IMR-90 (cell line): Measurements from ENCODE around the gene MAP1A. TPM values are rescaled to one million over a fixed set of nuclear protein-coding genes. Genes with fewer than 3 reads are reported as not detected.

Experiments
- ATAC-seq: fragments of 200-7000 bp; cut with Tn5 transposase; 2 replicates; pipeline ENCODE4 v1.9.1; 2020; ENCODE audit warnings: low read depth, mild to moderate bottlenecking, moderate library complexity
- BruUV-seq: library from RNA; stranded (reverse); fragments of 400-500 nt; replicated peaks from 2 replicates; lab custom pipeline; 2021; lab: Mats Ljungman, UMichigan
- CTCF ChIA-PET: fragments of 300-600 bp; formaldehyde crosslinking; extraction: SDS; loops from one replicate; lab custom pipeline; 2021; ENCODE audit warnings: antibody characterized with exemption; lab: Yijun Ruan, JAX
- POLR2A ChIA-PET: fragments of 300-600 bp; sonication (Branson Sonifier 250); formaldehyde crosslinking; loops from one replicate; lab custom pipeline; 2022; ENCODE audit warnings: antibody characterized with exemption; ENCODE audit not compliant: unreplicated experiment; lab: Charles Lee
- DNase-seq: peaks from one replicate; pipeline ENCODE4 v3.0.0; 2013
- H2AFZ ChIP-seq: replicated peaks from 2 replicates; pipeline ENCODE3; 2013; ENCODE audit warnings: low read length, mild to moderate bottlenecking; ENCODE audit not compliant: poor library complexity
- H2AK5ac ChIP-seq: 2 replicates; pipeline ENCODE4 v1.6.1; 2013; ENCODE audit warnings: low read depth, low read length, inconsistent platforms
- H2AK9ac ChIP-seq: replicated peaks from 2 replicates; pipeline ENCODE3; 2013; ENCODE audit warnings: mild to moderate bottlenecking, low read depth, low read length, moderate library complexity; ENCODE audit not compliant: poor library complexity
- H2BK120ac ChIP-seq: 2 replicates; pipeline ENCODE4 v1.6.1; 2013; ENCODE audit warnings: low read depth, low read length, inconsistent platforms
- H2BK15ac ChIP-seq: 3 replicates; pipeline ENCODE4 v1.6.1; 2013; ENCODE audit warnings: low read depth, low read length, inconsistent platforms
- H2BK20ac ChIP-seq: 2 replicates; pipeline ENCODE4 v1.6.1; 2013; ENCODE audit warnings: low read depth, mild to moderate bottlenecking, inconsistent platforms, low read length, moderate library complexity
- H2BK5ac ChIP-seq: 2 replicates; pipeline ENCODE4 v1.6.1; 2013; ENCODE audit warnings: mild to moderate bottlenecking, low read depth, low read length, inconsistent platforms; ENCODE audit not compliant: poor library complexity, severe bottlenecking
- H3K14ac ChIP-seq: replicated peaks from 2 replicates; pipeline ENCODE4 v1.6.1; 2013; ENCODE audit warnings: low read depth, low read length, inconsistent platforms
- H3K18ac ChIP-seq: 2 replicates; pipeline ENCODE4 v1.6.1; 2013; ENCODE audit warnings: low read depth, low read length, control low read depth
- H3K23ac ChIP-seq: 2 replicates; pipeline ENCODE4 v1.6.1; 2013; ENCODE audit warnings: low read depth, low read length, inconsistent platforms
- H3K27ac ChIP-seq: 2 replicates; pipeline ENCODE4 v1.5.1; 2013; ENCODE audit warnings: mild to moderate bottlenecking, control low read depth, low read length; ENCODE audit not compliant: insufficient read depth
- H3K27me3 ChIP-seq: 2 replicates; pipeline ENCODE4 v1.6.1; 2013; ENCODE audit warnings: low read length; ENCODE audit not compliant: control insufficient read depth, insufficient read depth
- H3K36me3 ChIP-seq: 2 replicates; pipeline ENCODE4 v1.6.1; 2013; ENCODE audit warnings: low read length, mixed read lengths; ENCODE audit not compliant: control insufficient read depth, insufficient read depth
- H3K4ac ChIP-seq: 2 replicates; pipeline ENCODE4 v1.6.1; 2013; ENCODE audit warnings: low read depth, low read length, inconsistent platforms
- H3K4me1 ChIP-seq: 2 replicates; pipeline ENCODE4 v1.6.1; 2013; ENCODE audit warnings: low read length, mixed read lengths; ENCODE audit not compliant: control insufficient read depth, insufficient read depth
- H3K4me2 ChIP-seq: 2 replicates; pipeline ENCODE4 v1.6.1; 2013; ENCODE audit warnings: low read depth, mild to moderate bottlenecking, control low read depth, low read length, moderate library complexity
- H3K4me3 ChIP-seq: 2 replicates; pipeline ENCODE4 v1.5.1; 2013; ENCODE audit warnings: low read depth, mild to moderate bottlenecking, control low read depth, low read length, moderate library complexity; ENCODE audit not compliant: insufficient read depth
- H3K56ac ChIP-seq: 2 replicates; pipeline ENCODE4 v1.6.1; 2013; ENCODE audit warnings: low read length, inconsistent platforms; ENCODE audit not compliant: insufficient read depth; ENCODE audit errors: extremely low read depth
- H3K79me1 ChIP-seq, 2 experiments: 2 replicates each; pipeline ENCODE4 v1.6.1; 2013; ENCODE audit warnings: low read length in 2 of 2, inconsistent platforms in 1 of 2, low read depth in 1 of 2
- H3K9ac ChIP-seq: 2 replicates; pipeline ENCODE4 v1.6.1; 2013; ENCODE audit warnings: low read depth, low read length, control low read depth
- H3K9me1 ChIP-seq: 2 replicates; pipeline ENCODE4 v1.6.1; 2013; ENCODE audit warnings: low read length, inconsistent platforms; ENCODE audit not compliant: insufficient read depth
- H3K9me3 ChIP-seq: 2 replicates; pipeline ENCODE4 v1.6.1; 2013; ENCODE audit warnings: low read length; ENCODE audit not compliant: control insufficient read depth, insufficient read depth
- H4K20me1 ChIP-seq: 2 replicates; pipeline ENCODE4 v1.6.1; 2013; ENCODE audit warnings: low read length, inconsistent platforms; ENCODE audit not compliant: insufficient read depth
- H4K5ac ChIP-seq: 2 replicates; pipeline ENCODE4 v1.6.1; 2013; ENCODE audit warnings: mild to moderate bottlenecking, low read depth, low read length, control low read depth
- H4K8ac ChIP-seq, 2 experiments: 2 replicates each; pipeline ENCODE4 v1.6.1; 2013; ENCODE audit warnings: low read depth in 2 of 2, low read length in 2 of 2, control low read depth in 1 of 2, inconsistent platforms in 1 of 2
- H4K91ac ChIP-seq: 2 replicates; pipeline ENCODE4 v1.6.1; 2013; ENCODE audit warnings: low read depth, low read length, inconsistent platforms; ENCODE audit not compliant: insufficient read depth
- BHLHE40 ChIP-seq: fragments of 150-350 bp; IDR thresholded peaks from 2 replicates; pipeline ENCODE4 v1.6.1; 2016; ENCODE audit warnings: mild to moderate bottlenecking, low read depth, low read length
- CEBPB ChIP-seq: IDR thresholded peaks from 2 replicates; pipeline ENCODE4 v1.6.1; 2012; ENCODE audit warnings: low read depth, low read length, improper control_type of control experiment
- CHD1 ChIP-seq: IDR thresholded peaks from 2 replicates; pipeline ENCODE4 v1.6.1; 2012; ENCODE audit warnings: low read depth, low read length, improper control_type of control experiment
- CTCF ChIP-seq: conservative IDR thresholded peaks from 2 replicates; pipeline ENCODE4 v1.5.1; 2012; ENCODE audit warnings: mild to moderate bottlenecking, low read depth, low read length, improper control_type of control experiment
- FOS ChIP-seq: fragments of 150-350 bp; IDR thresholded peaks from 2 replicates; pipeline ENCODE4 v1.6.1; 2016; ENCODE audit warnings: low read depth, low read length
- MAFK ChIP-seq: IDR thresholded peaks from 2 replicates; pipeline ENCODE4 v1.6.1; 2012; ENCODE audit warnings: low read depth, low read length, improper control_type of control experiment
- MXI1 ChIP-seq: IDR thresholded peaks from 2 replicates; pipeline ENCODE4 v1.6.1; 2012; ENCODE audit warnings: low read depth, mild to moderate bottlenecking, low read length, moderate library complexity, borderline replicate concordance
- NFE2L2 ChIP-seq: fragments of 150-350 bp; IDR thresholded peaks from 2 replicates; pipeline ENCODE4 v1.6.1; 2016; ENCODE audit warnings: low read depth, mild to moderate bottlenecking, low read length
- POLR2A ChIP-seq: IDR thresholded peaks from 2 replicates; pipeline ENCODE4 v1.6.1; 2012; ENCODE audit warnings: mild to moderate bottlenecking, low read depth, low read length
- RAD21 ChIP-seq: IDR thresholded peaks from 2 replicates; pipeline ENCODE4 v1.6.1; 2012; ENCODE audit warnings: low read length, improper control_type of control experiment
- RCOR1 ChIP-seq: IDR thresholded peaks from 2 replicates; pipeline ENCODE4 v1.6.1; 2012; ENCODE audit warnings: mild to moderate bottlenecking, low read length, improper control_type of control experiment; ENCODE audit not compliant: insufficient replicate concordance
- RFX5 ChIP-seq: IDR thresholded peaks from 2 replicates; pipeline ENCODE4 v1.8.0; 2012; ENCODE audit warnings: low read depth, mild to moderate bottlenecking, low read length, moderate library complexity
- SMC3 ChIP-seq: fragments of 150-350 bp; IDR thresholded peaks from 2 replicates; pipeline ENCODE4 v1.6.1; 2016; ENCODE audit warnings: low read depth, mild to moderate bottlenecking, antibody characterized with exemption, low read length, moderate library complexity
- WGBS, 2 experiments: methylation state at CpG; one replicate each; pipeline versions ENCODE4 v1.1.5 to v1.1.7; 2013; ENCODE audit warnings: missing lambda C conversion rate in 2 of 2; ENCODE audit not compliant: insufficient read length in 1 of 2; ENCODE audit errors: extremely low coverage in 2 of 2; 5-methylcytosine and 5-hydroxymethylcytosine counted together
- dilution Hi-C: fragments of 300-500 bp; cut with HindIII; formaldehyde crosslinking; loops from one replicate; pipeline ENCODE4 v1.14.3; 2018; ENCODE audit warnings: low sequenced_read_pairs; ENCODE audit not compliant: unreplicated experiment
- in situ Hi-C: fragments of 300-500 bp; cut with MboI; formaldehyde crosslinking; loops from 3 replicates; pipeline ENCODE4 v1.14.3; 2019; ENCODE audit warnings: low sequenced_read_pairs, inconsistent platforms, mixed read lengths
- intact Hi-C: fragments of 100-400 bp; cut with micrococcal nuclease; formaldehyde crosslinking; loops from 2 replicates; pipeline ENCODE4 v1.10.0; 2022
- polyA plus RNA-seq, 3 experiments: library from polyadenylated mRNA; depleted of rRNA; stranded (reverse); fragments of >200 nt; gene quantifications; 2 replicates each; pipeline ENCODE4 v1.2.3, GENCODE V29; 2012; ENCODE audit warnings: low replicate concordance in 1 of 3
- total RNA-seq: library from RNA; depleted of rRNA; stranded (reverse); fragments of >200 nt; gene quantifications from 2 replicates; pipeline ENCODE4 v1.2.3, GENCODE V29; 2012
- TF ChIP-seq, protein P1 (sequence below): fragments of 150-350 bp; IDR thresholded peaks from 2 replicates; pipeline ENCODE4 v1.6.1; 2016; ENCODE audit warnings: low read depth, mild to moderate bottlenecking, low read length, moderate library complexity, borderline replicate concordance
- TF ChIP-seq, protein P2 (sequence below): fragments of 150-350 bp; IDR thresholded peaks from 2 replicates; pipeline ENCODE4 v1.6.1; 2017; ENCODE audit warnings: mild to moderate bottlenecking, antibody characterized with exemption, low read length, low read depth

Gene MAP1A
- total and polyA plus RNA-seq, 2 of the 4 experiments (the other 2 are of a cell fraction): 28.7 to 48.2 TPM

GRCh38 chr15:43527802-43528541 lies 10.6 kb downstream of the MAP1A start:
- DNase-seq (no peak), ATAC-seq (peak; percentile 4; the same call in 1 of the 2 replicates)
- Histone ChIP-seq H3K4me2 (no peak overlapping the region), H3K23ac (no peak overlapping the region), H3K36me3 (peaks cover 50% of the 10 kb centered on the region), H3K14ac (no peak overlapping the region), H2AK9ac (no peak overlapping the region), H2BK20ac (no peak overlapping the region), H3K4me3 (no peak overlapping the region), H2BK5ac (no peak overlapping the region), H3K9me1 (peaks cover 29% of the 10 kb centered on the region), H3K79me1 (peaks cover 4 to 53% of the 10 kb centered on the region in 2 experiments), H4K8ac (no peak overlapping the region), H2AK5ac (no peak overlapping the region), H4K5ac (no peak overlapping the region), H3K18ac (no peak overlapping the region), H3K4me1 (peaks cover 3% of the 10 kb centered on the region), H2BK120ac (no peak overlapping the region), H2AFZ (no peak overlapping the region), H3K27me3 (no peaks in the 10 kb centered on the region), H3K4ac (no peak overlapping the region), H4K20me1 (peaks cover 37% of the 10 kb centered on the region), H3K9me3 (no peaks in the 10 kb centered on the region), H3K27ac (no peak overlapping the region), H4K91ac (no peak overlapping the region), H2BK15ac (no peak overlapping the region), H3K9ac (no peak overlapping the region), H3K56ac (no peak overlapping the region)
- CTCF ChIA-PET: no interaction called here
- BruUV-seq: no TSS peak
- TF ChIP-seq, protein P1, sequence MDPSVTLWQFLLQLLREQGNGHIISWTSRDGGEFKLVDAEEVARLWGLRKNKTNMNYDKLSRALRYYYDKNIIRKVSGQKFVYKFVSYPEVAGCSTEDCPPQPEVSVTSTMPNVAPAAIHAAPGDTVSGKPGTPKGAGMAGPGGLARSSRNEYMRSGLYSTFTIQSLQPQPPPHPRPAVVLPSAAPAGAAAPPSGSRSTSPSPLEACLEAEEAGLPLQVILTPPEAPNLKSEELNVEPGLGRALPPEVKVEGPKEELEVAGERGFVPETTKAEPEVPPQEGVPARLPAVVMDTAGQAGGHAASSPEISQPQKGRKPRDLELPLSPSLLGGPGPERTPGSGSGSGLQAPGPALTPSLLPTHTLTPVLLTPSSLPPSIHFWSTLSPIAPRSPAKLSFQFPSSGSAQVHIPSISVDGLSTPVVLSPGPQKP: no peak
- TF ChIP-seq POLR2A: no peak
- TF ChIP-seq NFE2L2: no peak
- no peak for TF ChIP-seq CEBPB
- TF ChIP-seq RCOR1: no peak
- TF ChIP-seq FOS: no peak
- TF ChIP-seq CTCF: no peak
- no peak for TF ChIP-seq RFX5
- TF ChIP-seq RAD21: no peak
- TF ChIP-seq MAFK: no peak
- TF ChIP-seq SMC3: no peak
- no peak for TF ChIP-seq BHLHE40
- no peak for TF ChIP-seq CHD1
- TF ChIP-seq, protein P2, sequence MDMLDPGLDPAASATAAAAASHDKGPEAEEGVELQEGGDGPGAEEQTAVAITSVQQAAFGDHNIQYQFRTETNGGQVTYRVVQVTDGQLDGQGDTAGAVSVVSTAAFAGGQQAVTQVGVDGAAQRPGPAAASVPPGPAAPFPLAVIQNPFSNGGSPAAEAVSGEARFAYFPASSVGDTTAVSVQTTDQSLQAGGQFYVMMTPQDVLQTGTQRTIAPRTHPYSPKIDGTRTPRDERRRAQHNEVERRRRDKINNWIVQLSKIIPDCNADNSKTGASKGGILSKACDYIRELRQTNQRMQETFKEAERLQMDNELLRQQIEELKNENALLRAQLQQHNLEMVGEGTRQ: no peak
- no peak for TF ChIP-seq MXI1
- in situ Hi-C loops (no loop called here), intact Hi-C loops (no loop called here), dilution Hi-C loops (no loop called here)
- WGBS, 2 experiments: 100% methylated on average over 4 of the region's 12 CpGs; no CpG with 5 or more reads in 1 of the 2 experiments
- POLR2A ChIA-PET: no interaction called here
